Adrenal gland (tissue), 5 donors: ENCODE data around the gene A4GALT.

Experiments
- CTCF ChIP-seq, 6 experiments: fragments of 450-650 bp in 4 of 6; fragments of 200-600 bp in 2 of 6; sonication (generic) in 1 of 6; IDR thresholded peaks; 1 replicate in 5 of 6; 2 replicates in 1 of 6; pipeline versions ENCODE4 v1.5.1 to v1.8.0; 2016 to 2021; ENCODE audit warnings: antibody characterized with exemption in 6 of 6, mild to moderate bottlenecking in 2 of 6, moderate library complexity in 1 of 6
- POLR2A ChIP-seq, 2 donors: fragments of 450-650 bp; IDR thresholded peaks; one replicate each; pipeline ENCODE4 v1.6.1; 2017; ENCODE audit warnings: antibody characterized with exemption in 2 of 2, mild to moderate bottlenecking in 2 of 2, moderate library complexity in 1 of 2
- donor health status: DM: no; HTN: no; CAD: no.

- TF ChIP-seq CTCF (IDR thresholded peaks at IDR 0.05) (no peak), POLR2A (IDR thresholded peaks at IDR 0.05) (no peak)
Observed at GRCh38 chr22:42653999-42654398, 66.7 kb downstream of the A4GALT start.
